HepG2 (cell line): ENCODE results near the gene COG4. TPM values are rescaled to one million over a fixed set of nuclear protein-coding genes. Genes with fewer than 3 reads are reported as not detected.

ENCODE experiments used
- ARID2 ChIP-seq: sonication (generic); formaldehyde crosslinking; IDR thresholded peaks from 2 replicates; pipeline ENCODE4 v1.8.1; 2022; ENCODE audit warnings: mild to moderate bottlenecking, missing genetic modification reagents, borderline replicate concordance
- ASH2L ChIP-seq: fragments of 300-600, 200-600 bp; sonication (generic); IDR thresholded peaks from 2 replicates; pipeline ENCODE4 v1.7.0; 2017; ENCODE audit warnings: low read depth, mild to moderate bottlenecking, moderate library complexity, mixed read lengths, low read length; ENCODE audit not compliant: insufficient read length
- EZH2 ChIP-seq: conservative IDR thresholded peaks from 2 replicates; pipeline ENCODE4 v1.6.1; 2012; ENCODE audit warnings: mild to moderate bottlenecking, low read depth, low read length, moderate library complexity
- GATA4 ChIP-seq: sonication (generic); IDR thresholded peaks from 2 replicates; pipeline ENCODE4 v1.6.1; 2016; ENCODE audit warnings: antibody characterized with exemption, low read depth, borderline replicate concordance
- GATAD1 ChIP-seq: IDR thresholded peaks from 2 replicates; pipeline ENCODE4 v1.6.1; 2016; ENCODE audit warnings: missing genetic modification reagents, missing compliant biosample characterization
- HDAC2 ChIP-seq: sonication (generic); formaldehyde crosslinking; IDR thresholded peaks from 2 replicates; pipeline ENCODE4 v1.4.0; 2020; ENCODE audit warnings: missing genetic modification reagents
- HOXA7 ChIP-seq: sonication (generic); formaldehyde crosslinking; IDR thresholded peaks from 2 replicates; pipeline ENCODE4 v1.8.1; 2022; ENCODE audit warnings: mild to moderate bottlenecking, missing genetic modification reagents, moderate library complexity
- IKZF5 ChIP-seq: IDR thresholded peaks from 2 replicates; pipeline ENCODE4 v1.6.1; 2018; ENCODE audit warnings: missing genetic modification reagents, mild to moderate bottlenecking, missing compliant biosample characterization
- MIER2 ChIP-seq: IDR thresholded peaks from 2 replicates; pipeline ENCODE4 v1.6.1; 2016; ENCODE audit warnings: missing biosample characterization, missing genetic modification reagents
- MNT ChIP-seq: fragments of 450-650 bp; IDR thresholded peaks from 2 replicates; pipeline ENCODE4 v1.6.1; 2016
- NBN ChIP-seq: fragments of 450-650 bp; conservative IDR thresholded peaks from 2 replicates; pipeline ENCODE4 v1.6.1; 2017
- NCOR1 ChIP-seq: fragments of 200-600 bp; sonication (generic); IDR thresholded peaks from 2 replicates; pipeline ENCODE4 v1.7.0; 2017; ENCODE audit warnings: antibody characterized with exemption, low read length, borderline replicate concordance
- PAWR ChIP-seq: sonication (generic); formaldehyde crosslinking; IDR thresholded peaks from 2 replicates; pipeline ENCODE4 v1.4.0; 2020; ENCODE audit warnings: missing genetic modification reagents, mild to moderate bottlenecking, borderline replicate concordance
- PCBP2 ChIP-seq: fragments of 200-400 bp; formaldehyde crosslinking; optimal IDR thresholded peaks from 2 replicates; pipeline ENCODE3; 2018; ENCODE audit warnings: low read length, low read depth; ENCODE audit not compliant: poor library complexity, severe bottlenecking
- SNAPC2 ChIP-seq: sonication (generic); formaldehyde crosslinking; IDR thresholded peaks from 2 replicates; pipeline ENCODE4 v1.8.1; 2022; ENCODE audit warnings: mild to moderate bottlenecking, missing genetic modification reagents
- SOX13 ChIP-seq, 3 experiments: fragments of 450-650 bp in 1 of 3; sonication (generic) in 1 of 3; formaldehyde crosslinking in 1 of 3; IDR thresholded peaks in 2 of 3; conservative IDR thresholded peaks in 1 of 3; 2 replicates each; pipeline versions ENCODE4 v1.5.0 to v1.6.1; 2016 to 2020; ENCODE audit warnings: antibody characterized with exemption in 1 of 3, mild to moderate bottlenecking in 1 of 3, missing compliant biosample characterization in 1 of 3, missing genetic modification reagents in 1 of 3, moderate library complexity in 1 of 3
- SRSF4 ChIP-seq: fragments of 200-400 bp; formaldehyde crosslinking; IDR thresholded peaks from one replicate; pipeline ENCODE4 v1.6.1; 2018; ENCODE audit warnings: mild to moderate bottlenecking, low read depth, low read length, moderate library complexity; ENCODE audit not compliant: poor library complexity, severe bottlenecking
- SSRP1 ChIP-seq: IDR thresholded peaks from 2 replicates; pipeline ENCODE4 v1.6.1; 2016; ENCODE audit warnings: control low read depth
- TFDP2 ChIP-seq: sonication (generic); formaldehyde crosslinking; IDR thresholded peaks from 2 replicates; pipeline ENCODE4 v1.4.0; 2020; ENCODE audit warnings: missing genetic modification reagents
- ZFP91 ChIP-seq: sonication (generic); formaldehyde crosslinking; IDR thresholded peaks from 2 replicates; pipeline ENCODE4 v1.9.0; 2022; ENCODE audit warnings: missing genetic modification reagents, mild to moderate bottlenecking, borderline replicate concordance
- ZNF136 ChIP-seq: sonication (generic); formaldehyde crosslinking; IDR thresholded peaks from 2 replicates; pipeline ENCODE4 v1.8.1; 2022; ENCODE audit warnings: low read depth, mild to moderate bottlenecking, moderate library complexity, missing genetic modification reagents
- ZNF230 ChIP-seq: sonication (generic); formaldehyde crosslinking; IDR thresholded peaks from 2 replicates; pipeline ENCODE4 v1.4.0; 2020; ENCODE audit warnings: mild to moderate bottlenecking, missing genetic modification reagents
- ZNF274 ChIP-seq: sonication (generic); formaldehyde crosslinking; IDR thresholded peaks from 2 replicates; pipeline ENCODE4 v1.5.1; 2020; ENCODE audit warnings: mild to moderate bottlenecking, missing genetic modification reagents
- ZNF792 ChIP-seq: IDR thresholded peaks from 2 replicates; pipeline ENCODE4 v1.6.1; 2016
- ZNF891 ChIP-seq: sonication (generic); formaldehyde crosslinking; IDR thresholded peaks from 2 replicates; pipeline ENCODE4 v1.5.0; 2020; ENCODE audit warnings: mild to moderate bottlenecking, missing genetic modification reagents
- polyA plus RNA-seq, 8 experiments: library from polyadenylated mRNA; depleted of rRNA in 3 of 8; stranded (reverse) in 7 of 8; unstranded in 1 of 8; fragments of >200 nt; fragmentation: Illumina TruSeq in 4 of 8; extraction: Trizol in 4 of 8; gene quantifications; 2 replicates each; pipeline versions ENCODE4 v1.2.1 to v1.2.3, GENCODE V29; 2011 to 2016; ENCODE audit warnings: low read depth in 4 of 8, missing spikeins in 1 of 8, mixed read lengths in 1 of 8; ENCODE audit not compliant: insufficient read depth in 1 of 8
- total RNA-seq, 5 experiments: library from RNA; depleted of rRNA; stranded (reverse); fragments of >200 nt; fragmentation: Illumina TruSeq; extraction: Trizol; gene quantifications; 2 replicates each; pipeline ENCODE4 v1.2.3, GENCODE V29; 2016; ENCODE audit warnings: low read depth in 1 of 5

The COG4 gene
- total and polyA plus RNA-seq, 2 of the 13 experiments (the other 11 are each of a cell fraction or from before 2014, with no cell fraction given) = 51.1 to 73.8 TPM

- TF ChIP-seq TFDP2 (CRISPR knock-in tag) (no peak), ZNF891 (CRISPR knock-in tag) (peak; percentile 48; the same call in 1 of the 2 replicates), ZNF136 (CRISPR knock-in tag) (no peak), SRSF4 (no peak), MIER2 (CRISPR knock-in tag) (0 out of 2 replicates have a peak, but pooled peaks have one; percentile 5), NCOR1 (no peak), ZNF230 (CRISPR knock-in tag) (peak; percentile 38; the same call in 1 of the 2 replicates), EZH2 (no peak), SSRP1 (CRISPR knock-in tag) (no peak), HOXA7 (CRISPR knock-in tag) (no peak), SOX13 (IDR thresholded peaks at IDR 0.05) (no peak), SOX13 (CRISPR knock-in tag; conservative IDR thresholded peaks at IDR 0.05 in 1 of 2, IDR thresholded peaks at IDR 0.05 in 1 of 2) (peak in 1 of 2 experiments; percentile 24; a peak in 2 of 4 replicates), GATA4 (0 out of 2 replicates have a peak, but pooled peaks have one; percentile 30), ZNF274 (CRISPR knock-in tag) (no peak), ZFP91 (CRISPR knock-in tag) (no peak), NBN (no peak), ASH2L (no peak), SNAPC2 (CRISPR knock-in tag) (no peak), PCBP2 (no peak), ZNF792 (CRISPR knock-in tag) (no peak), HDAC2 (CRISPR knock-in tag) (0 out of 2 replicates have a peak, but pooled peaks have one; percentile 14), MNT (no peak), IKZF5 (CRISPR knock-in tag) (no peak), ARID2 (CRISPR knock-in tag) (no peak), PAWR (CRISPR knock-in tag) (no peak), GATAD1 (CRISPR knock-in tag) (0 out of 2 replicates have a peak, but pooled peaks have one; percentile 15)
Measured at GRCh38 chr16:70440009-70440692, 83.2 kb downstream of the COG4 start (continued).
